ENCODE results near the gene PLEKHB1.

The PLEKHB1 gene

DNA sequence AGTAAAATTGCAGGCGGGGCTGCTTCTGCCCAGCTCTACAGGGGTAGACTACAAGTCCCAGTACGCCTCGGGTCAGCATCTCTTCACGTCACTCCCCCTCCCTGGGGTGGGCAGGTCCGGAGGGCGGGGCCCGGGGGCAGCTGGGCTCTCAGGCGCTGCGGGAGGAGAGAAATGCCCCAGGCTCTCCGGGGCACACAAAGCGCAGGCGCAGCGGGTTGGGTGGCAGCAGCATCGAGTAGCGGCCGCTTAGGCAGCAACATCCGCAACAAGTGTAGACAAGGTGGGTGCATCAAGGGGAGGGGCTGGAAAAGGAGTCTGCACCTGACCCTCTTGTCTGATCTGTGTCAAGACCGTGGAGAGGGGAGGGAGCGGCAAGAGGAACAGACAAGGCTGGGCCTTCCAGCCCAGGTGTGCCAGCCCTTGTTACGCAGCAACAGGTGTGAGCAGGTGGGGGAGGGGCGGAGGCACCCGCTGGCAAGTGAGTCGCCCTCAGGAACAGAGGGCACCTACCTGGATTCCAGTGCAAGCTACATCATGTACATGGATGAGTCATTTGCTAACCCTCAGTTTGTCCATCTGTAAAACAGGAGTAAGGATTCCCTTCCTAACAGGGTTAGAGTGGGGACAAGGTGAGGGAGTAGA is 1.2 kb downstream of the PLEKHB1 start:
- no peak for TF ChIP-seq CTCF (IDR thresholded peaks at IDR 0.05; ENCODE audit: control insufficient read depth, extremely low read depth, insufficient read depth)
- peak; percentile 79 for DNase-seq (ENCODE audit: low read depth)
- H3K4me3 ChIP-seq (ENCODE audit: low read depth, low read length) = peak overlapping the region; percentile 71

DNA sequence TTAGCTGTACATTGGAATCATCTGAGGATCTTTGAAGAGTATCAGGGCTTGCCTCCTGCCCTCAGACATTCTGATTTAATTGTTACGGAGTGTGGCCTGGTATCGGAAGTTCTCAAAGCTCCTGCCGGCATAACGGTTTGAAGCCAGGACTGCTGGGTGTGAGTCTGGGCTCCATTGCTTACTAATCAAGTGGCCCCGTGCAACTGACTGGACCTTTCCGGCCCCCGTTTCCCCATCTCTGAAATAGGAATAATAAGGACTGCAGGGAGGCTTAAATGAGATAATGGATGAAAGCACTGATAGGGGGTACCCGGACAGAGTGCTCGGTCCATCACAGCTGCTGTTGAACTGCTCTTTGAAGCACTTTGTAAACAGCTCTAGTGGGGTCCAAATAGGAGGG is 1.7 kb downstream of the PLEKHB1 start:
- TF ChIP-seq CTCF (IDR thresholded peaks at IDR 0.05; ENCODE audit: control insufficient read depth, extremely low read depth, insufficient read depth) = no peak

DNA sequence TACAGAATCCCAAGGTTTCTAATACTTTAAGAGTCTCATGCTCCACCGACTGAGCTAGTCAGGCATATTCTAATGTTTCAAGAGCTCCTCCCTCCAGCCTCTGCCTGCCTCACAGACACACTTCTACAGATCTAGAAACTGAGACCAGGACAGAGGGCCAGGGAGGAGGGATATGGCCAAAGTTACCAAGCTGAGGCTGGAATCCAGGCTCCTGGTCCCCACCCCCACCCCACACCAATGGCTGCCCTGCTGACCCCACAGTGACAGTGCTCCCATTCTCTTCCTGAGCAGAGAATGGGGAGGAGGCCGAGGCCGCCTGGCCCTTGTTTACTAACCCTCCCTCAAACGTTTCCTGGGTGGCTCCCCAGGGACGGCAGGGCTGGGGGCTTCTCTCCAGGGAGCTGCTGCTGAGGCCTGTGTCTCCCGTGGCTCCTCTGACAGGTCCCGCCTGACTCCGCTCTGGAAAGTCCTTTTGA is 2.2 kb downstream of the PLEKHB1 start:
- no peak for DNase-seq (ENCODE audit: low read depth)
- H3K4me3 ChIP-seq (ENCODE audit: low read depth, low read length) = peak overlapping the region; percentile 71
- TF ChIP-seq CTCF (IDR thresholded peaks at IDR 0.05; ENCODE audit: control insufficient read depth, extremely low read depth, insufficient read depth) = no peak

More for the DNA sequence above, 1.7 kb downstream of the PLEKHB1 start:
- peak overlapping the region; percentile 71 for H3K4me3 ChIP-seq (ENCODE audit: low read depth, low read length)
- no peak for DNase-seq (ENCODE audit: low read depth)

DNA sequence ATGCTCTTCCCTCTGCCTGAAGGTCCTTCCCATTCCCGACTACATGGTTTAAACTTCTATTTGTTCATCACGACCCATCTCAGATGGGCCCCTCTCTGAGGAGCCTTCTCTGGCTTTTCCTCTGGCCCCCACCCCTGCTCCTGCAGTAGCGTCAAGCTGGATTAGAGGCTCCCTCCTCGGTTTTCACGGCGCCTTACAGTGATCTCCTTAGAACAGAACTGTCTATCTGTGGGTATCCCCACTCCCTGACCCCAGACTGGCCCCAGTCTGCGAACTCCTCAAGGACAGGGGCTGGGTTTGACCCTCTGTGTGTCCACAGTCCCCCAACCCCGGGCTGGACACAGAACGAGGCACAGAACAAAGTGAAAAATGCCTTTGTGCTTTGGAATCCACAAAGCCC is 2.8 kb downstream of the PLEKHB1 start:
- TF ChIP-seq CTCF (IDR thresholded peaks at IDR 0.05; ENCODE audit: control insufficient read depth, extremely low read depth, insufficient read depth) = no peak
- H3K4me3 ChIP-seq (ENCODE audit: low read depth, low read length) = no peak overlapping the region
- no peak for DNase-seq (ENCODE audit: low read depth)

DNA sequence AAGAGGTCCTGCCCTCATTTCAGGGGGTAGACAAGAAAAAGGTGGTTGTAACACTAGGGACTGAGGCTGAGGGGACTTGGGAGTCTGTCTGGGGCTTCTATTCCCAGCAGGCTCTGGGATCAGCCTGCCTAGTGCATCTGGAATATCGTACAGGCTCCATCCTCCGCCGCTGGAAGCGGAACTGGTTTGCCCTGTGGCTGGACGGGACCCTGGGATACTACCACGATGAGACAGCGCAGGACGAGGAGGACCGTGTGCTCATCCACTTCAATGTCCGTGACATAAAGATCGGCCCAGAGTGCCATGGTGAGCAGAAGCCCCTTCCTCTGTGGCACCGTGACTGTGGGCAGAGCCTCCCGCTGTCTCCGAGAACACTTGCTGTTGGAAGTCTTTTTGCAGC is 4.0 kb downstream of the PLEKHB1 start:
- no peak for DNase-seq (ENCODE audit: low read depth)
- no peak for TF ChIP-seq CTCF (IDR thresholded peaks at IDR 0.05; ENCODE audit: control insufficient read depth, extremely low read depth, insufficient read depth)
- H3K4me3 ChIP-seq (ENCODE audit: low read depth, low read length) = no peak overlapping the region

- no peak for DNase-seq (ENCODE audit: low read depth)
- no peak overlapping the region for H3K4me3 ChIP-seq (ENCODE audit: low read depth, low read length)
- no peak for TF ChIP-seq CTCF (IDR thresholded peaks at IDR 0.05; ENCODE audit: control insufficient read depth, extremely low read depth, insufficient read depth)
These were observed 4.9 kb downstream of the PLEKHB1 start for GRCh38 chr11:73651252-73651651.

GRCh38 chr11:73651661-73652045 is 5.3 kb downstream of the PLEKHB1 start:
- H3K4me3 ChIP-seq (ENCODE audit: low read depth, low read length) = no peak overlapping the region
- no peak for DNase-seq (ENCODE audit: low read depth)
- no peak for TF ChIP-seq CTCF (IDR thresholded peaks at IDR 0.05; ENCODE audit: control insufficient read depth, extremely low read depth, insufficient read depth)

Measured in LNCaP clone FGC (cell line).